Hepatocyte (in vitro differentiated cells): ENCODE data around the gene STOM. TPM values are rescaled to one million over a fixed set of nuclear protein-coding genes. Genes with fewer than 3 reads are reported as not detected.

ENCODE experiments used
- DNase-seq: peaks from one replicate; pipeline ENCODE4 v3.0.0-alpha.2; 2016; ENCODE audit warnings: low spot score
- H2AFZ ChIP-seq: fragments of 200-600 bp; sonication (generic); 2 replicates; pipeline ENCODE4 v1.6.0; 2016; ENCODE audit warnings: antibody characterized with exemption, mild to moderate bottlenecking
- H3K27ac ChIP-seq: fragments of 200-600 bp; sonication (generic); 2 replicates; pipeline ENCODE4 v1.5.1; 2016; ENCODE audit warnings: mild to moderate bottlenecking
- H3K27me3 ChIP-seq: fragments of 200-600 bp; sonication (generic); 2 replicates; pipeline ENCODE4 v1.6.1; 2016
- H3K36me3 ChIP-seq: fragments of 200-600 bp; sonication (generic); replicated peaks from 2 replicates; pipeline ENCODE4 v1.5.1; 2016; ENCODE audit warnings: low read depth; ENCODE audit not compliant: insufficient read depth
- H3K4me1 ChIP-seq: fragments of 200-600 bp; sonication (generic); 2 replicates; pipeline ENCODE4 v1.5.1; 2016; ENCODE audit warnings: mild to moderate bottlenecking, moderate library complexity; ENCODE audit not compliant: insufficient read depth
- H3K4me2 ChIP-seq: fragments of 200-600 bp; sonication (generic); 2 replicates; pipeline ENCODE4 v1.6.0; 2016
- H3K4me3 ChIP-seq: fragments of 200-600 bp; sonication (generic); 2 replicates; pipeline ENCODE4 v1.5.1; 2016; ENCODE audit warnings: mild to moderate bottlenecking
- H3K79me2 ChIP-seq: fragments of 200-600 bp; sonication (generic); 2 replicates; pipeline ENCODE4 v1.6.0; 2017; ENCODE audit warnings: mild to moderate bottlenecking
- H3K9me2 ChIP-seq: fragments of 200-600 bp; sonication (generic); replicated peaks from 2 replicates; pipeline ENCODE4 v1.6.0; 2017; ENCODE audit warnings: mild to moderate bottlenecking; ENCODE audit not compliant: insufficient read depth
- H3K9me3 ChIP-seq: fragments of 200-600 bp; sonication (generic); 2 replicates; pipeline ENCODE4 v1.5.1; 2016; ENCODE audit warnings: low read depth, mild to moderate bottlenecking
- H4K20me1 ChIP-seq: fragments of 200-600 bp; sonication (generic); 2 replicates; pipeline ENCODE4 v1.6.0; 2016; ENCODE audit warnings: mild to moderate bottlenecking; ENCODE audit not compliant: insufficient read depth, poor library complexity, severe bottlenecking
- CTCF ChIP-seq: fragments of 200-600 bp; sonication (generic); IDR thresholded peaks from 2 replicates; pipeline ENCODE4 v1.5.1; 2016; ENCODE audit warnings: antibody characterized with exemption, mild to moderate bottlenecking; ENCODE audit not compliant: poor library complexity
- EZH2 ChIP-seq: fragments of 200-600 bp; sonication (generic); IDR thresholded peaks from 2 replicates; pipeline ENCODE4 v1.6.1; 2016; ENCODE audit warnings: antibody characterized with exemption, mild to moderate bottlenecking, borderline replicate concordance
- EZH2phosphoT487 ChIP-seq: fragments of 200-600 bp; sonication (generic); IDR thresholded peaks from one replicate; pipeline ENCODE4 v1.6.1; 2018; ENCODE audit warnings: antibody characterized with exemption, mild to moderate bottlenecking, low read depth, moderate library complexity; ENCODE audit not compliant: unreplicated experiment, severe bottlenecking
- WGBS: methylation state at CpG from one replicate; pipeline ENCODE4 v1.1.6; 2016; ENCODE audit warnings: low lambda C conversion rate; ENCODE audit errors: missing lambda C conversion rate; 5-methylcytosine and 5-hydroxymethylcytosine counted together
- polyA plus RNA-seq: library from polyadenylated mRNA; unstranded; fragments of >200 nt; fragmentation: Nextera tagmentation; extraction: Ambion mirVana; gene quantifications from 2 replicates; pipeline ENCODE4 v1.2.1, GENCODE V29; 2016
- total RNA-seq: library from RNA; depleted of rRNA; stranded (reverse); fragments of >200 nt; gene quantifications from 2 replicates; pipeline ENCODE4 v1.2.3, GENCODE V29; 2014

Gene STOM
- total RNA-seq = 130 and 156 TPM in 2 replicates
- 85.5 and 93.7 TPM in 2 replicates for polyA plus RNA-seq

DNA sequence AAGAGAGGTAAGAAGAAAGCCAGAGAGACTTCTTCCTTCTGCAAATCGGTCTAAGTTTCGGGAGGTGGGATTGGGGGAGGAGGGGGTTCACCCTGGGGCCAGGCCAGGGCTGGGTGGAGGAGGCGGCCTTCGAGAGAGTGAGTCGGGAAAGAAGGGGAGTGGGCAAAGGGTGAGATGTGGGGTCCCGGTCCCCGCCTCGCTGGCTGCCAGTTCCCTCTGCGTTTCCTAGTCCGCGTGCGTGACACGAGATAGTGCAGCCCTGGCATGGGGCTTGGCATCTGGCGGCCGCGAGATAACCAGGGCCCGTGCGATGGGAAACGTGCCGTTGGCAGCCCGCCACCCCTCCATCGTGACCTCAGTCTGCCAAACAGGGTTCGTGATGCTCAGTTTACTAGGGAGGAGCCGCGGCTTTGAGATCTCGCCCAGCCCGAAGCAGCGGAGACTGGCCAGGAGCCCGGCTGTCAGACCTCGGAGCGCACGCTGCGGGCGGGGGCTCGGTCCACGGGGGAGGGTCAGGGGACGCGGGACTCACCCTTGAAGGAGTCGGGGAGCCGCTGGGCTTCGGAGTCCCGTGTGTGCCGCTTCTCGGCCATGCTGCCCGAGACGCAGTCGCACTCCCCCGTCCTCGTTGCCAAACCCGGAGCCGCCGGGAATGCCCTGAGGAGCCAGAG is at the start of gene STOM:
TSS of gene STOM (minus strand) at position 656 of the 671 bp plus-strand sequence. CDS start at position 593, 63 bp downstream.
- peak; percentile 83 for DNase-seq
- Histone ChIP-seq H3K36me3 (no peaks in the 10 kb centered on the region), H2AFZ (peak within 1 kb of the TSS; percentile 31), H3K4me2 (peak within 1 kb of the TSS; percentile 78), H3K4me3 (peak within 1 kb of the TSS; percentile 39), H3K9me2 (no peaks in the 10 kb centered on the region), H3K4me1 (peaks cover 50% of the 10 kb centered on the region), H3K27me3 (no peaks in the 10 kb centered on the region), H4K20me1 (no peaks in the 10 kb centered on the region), H3K79me2 (peaks cover 41% of the 10 kb centered on the region), H3K9me3 (no peaks in the 10 kb centered on the region), H3K27ac (peak within 1 kb of the TSS; percentile 85)
- TF ChIP-seq CTCF (no peak), EZH2 (no peak), EZH2phosphoT487 (no peak)
- 1% methylated on average over 37 of the region's 52 CpGs for WGBS

DNA sequence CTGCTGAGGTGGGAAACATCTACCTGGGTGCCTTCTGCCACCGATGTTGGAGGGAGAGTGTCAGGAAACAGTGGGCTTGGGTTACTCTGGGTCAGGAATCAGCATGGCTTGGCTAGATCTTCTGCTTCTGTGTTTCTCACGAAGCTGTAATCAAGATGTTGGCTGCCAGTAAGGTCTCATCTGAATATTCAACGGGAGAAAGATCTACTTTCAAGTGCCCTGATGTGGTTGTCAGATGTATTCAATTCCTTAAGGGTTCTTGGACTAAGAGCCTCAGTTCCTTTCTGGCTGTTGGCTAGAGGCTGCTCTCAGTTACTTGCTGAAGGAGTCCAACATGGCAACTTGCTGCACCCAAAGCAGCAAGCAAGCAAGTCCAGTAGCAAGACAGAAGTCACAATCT is 41.9 kb upstream of the STOM start:
- no peak overlapping the region for H3K27ac ChIP-seq
- TF ChIP-seq CTCF (no peak), EZH2 (no peak), EZH2phosphoT487 (no peak)
- no peaks in the 10 kb centered on the region for H3K9me2 ChIP-seq
- no peak overlapping the region for H3K4me2 ChIP-seq
- H3K4me3 ChIP-seq = no peak overlapping the region
- no peaks in the 10 kb centered on the region for H4K20me1 ChIP-seq
- no peaks in the 10 kb centered on the region for H3K79me2 ChIP-seq
- 79% methylated on average over 3 of the region's 3 CpGs for WGBS
- no peak overlapping the region for H2AFZ ChIP-seq
- H3K36me3 ChIP-seq = no peaks in the 10 kb centered on the region
- no peaks in the 10 kb centered on the region for H3K4me1 ChIP-seq
- no peak for DNase-seq
- no peaks in the 10 kb centered on the region for H3K27me3 ChIP-seq
- H3K9me3 ChIP-seq = no peaks in the 10 kb centered on the region

- Histone ChIP-seq H3K4me2 (no peak overlapping the region), H3K9me2 (no peaks in the 10 kb centered on the region), H3K79me2 (no peaks in the 10 kb centered on the region), H4K20me1 (no peaks in the 10 kb centered on the region), H3K27ac (no peak overlapping the region), H3K4me1 (no peaks in the 10 kb centered on the region), H3K36me3 (no peaks in the 10 kb centered on the region), H3K27me3 (no peaks in the 10 kb centered on the region), H3K9me3 (no peaks in the 10 kb centered on the region), H3K4me3 (no peak overlapping the region), H2AFZ (no peak overlapping the region)
- TF ChIP-seq EZH2phosphoT487 (no peak), CTCF (no peak), EZH2 (no peak)
- no peak for DNase-seq
- WGBS = 87% methylated on average over 1 of the region's 1 CpG
Measured at GRCh38 chr9:121405899-121406298, 35.8 kb upstream of the STOM start.
